HG02759 (cell line): ENCODE measurements around the gene CDH13.

ENCODE experiments used
- ATAC-seq: cut with Tn5 transposase; IDR thresholded peaks from one replicate; pipeline ENCODE4 v1.9.1; 2021; ENCODE audit warnings: mild to moderate bottlenecking, moderate library complexity; ENCODE audit not compliant: unreplicated experiment

CDH13 gene

DNA sequence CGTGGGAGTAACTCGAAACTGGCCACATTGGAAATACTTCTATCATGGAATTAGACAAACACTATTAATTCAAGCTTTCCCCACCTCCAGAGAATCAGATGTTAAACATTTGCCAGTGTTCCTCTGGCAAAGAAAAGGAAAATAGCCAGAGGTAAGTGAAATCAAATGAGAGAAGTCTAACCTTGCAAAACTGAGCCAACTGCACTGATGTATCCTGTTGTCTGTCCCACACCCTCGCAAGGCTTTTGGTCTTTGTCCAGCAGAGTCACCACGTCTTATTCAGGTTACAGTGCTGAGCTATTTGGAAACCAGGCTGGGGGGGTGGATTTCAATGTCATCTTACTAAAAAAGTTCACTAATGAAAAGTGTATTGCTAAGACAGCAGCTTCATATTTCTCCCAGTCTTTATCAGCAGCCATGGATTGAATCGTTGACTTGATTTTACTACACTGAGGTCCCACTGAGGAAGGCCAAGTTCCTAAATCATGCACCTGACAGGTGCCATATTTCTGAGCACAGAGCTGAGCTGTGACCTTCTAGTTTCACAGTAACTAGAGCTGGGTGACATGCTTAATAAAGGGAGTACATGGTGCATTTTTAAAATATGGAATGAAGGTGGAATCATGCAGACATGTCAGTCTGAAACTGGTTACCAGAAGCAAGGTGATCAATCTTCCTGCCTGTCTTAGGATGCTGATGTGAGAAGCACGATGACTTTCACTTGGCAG, 1095.9 kb downstream of the CDH13 start:
- no peak for ATAC-seq

DNA sequence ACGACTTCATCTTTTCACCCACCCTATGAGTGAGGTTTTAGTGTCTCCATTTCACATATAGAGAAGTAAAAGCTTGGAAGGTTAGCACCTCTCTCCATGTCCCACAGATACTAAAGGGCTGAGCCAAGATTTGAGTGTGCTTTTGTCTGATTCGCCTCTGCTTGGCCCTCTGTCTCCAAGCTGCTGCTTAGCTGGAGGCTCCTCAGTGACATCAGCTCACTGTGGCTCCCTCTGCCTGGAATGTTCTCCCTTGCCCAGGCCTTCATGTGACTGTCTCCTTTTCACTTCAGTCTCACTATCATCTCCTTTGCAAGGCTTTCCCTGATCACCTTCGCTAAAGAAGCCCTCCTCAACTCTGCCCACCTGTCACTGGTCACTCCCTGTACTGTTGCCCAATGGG, 1096.5 kb downstream of the CDH13 start:
- no peak for ATAC-seq

DNA sequence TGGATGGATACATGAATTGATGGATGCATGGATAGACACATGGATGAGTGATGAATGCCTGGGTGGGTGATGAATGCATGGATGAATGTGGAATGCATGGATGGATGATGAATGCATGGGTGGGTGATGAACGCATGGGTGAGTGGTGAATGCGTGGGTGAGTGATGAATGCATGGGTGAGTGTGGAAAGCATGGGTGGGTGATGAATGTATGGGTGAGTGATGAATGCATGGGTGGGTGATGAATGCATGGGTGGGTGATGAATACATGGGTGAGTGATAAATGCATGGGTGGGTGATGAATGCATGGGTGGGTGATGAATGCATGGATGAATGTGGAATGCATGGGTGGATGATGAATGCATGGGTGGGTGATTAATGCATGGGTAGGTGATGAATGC, 1097.1 kb downstream of the CDH13 start:
- no peak for ATAC-seq

DNA sequence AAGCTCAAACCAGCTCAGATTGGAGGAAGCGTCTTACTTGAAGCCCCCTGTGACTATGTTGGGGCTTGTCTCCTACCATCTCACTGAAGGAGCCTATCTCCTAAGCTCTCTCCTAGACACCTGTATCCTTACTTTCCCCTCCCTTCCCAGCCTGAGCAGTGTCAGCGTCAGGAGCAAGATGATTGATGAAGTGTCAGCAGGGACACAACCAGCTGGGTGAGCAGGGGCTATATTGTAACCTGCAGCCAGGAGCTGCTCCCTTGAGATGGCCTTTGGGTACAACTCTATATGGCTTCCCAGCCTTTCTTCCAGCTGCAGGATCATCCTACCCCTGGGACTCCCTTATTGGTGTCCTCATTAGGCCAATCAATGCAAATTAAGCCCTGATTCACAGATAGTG, 1097.8 kb downstream of the CDH13 start:
- no peak for ATAC-seq

DNA sequence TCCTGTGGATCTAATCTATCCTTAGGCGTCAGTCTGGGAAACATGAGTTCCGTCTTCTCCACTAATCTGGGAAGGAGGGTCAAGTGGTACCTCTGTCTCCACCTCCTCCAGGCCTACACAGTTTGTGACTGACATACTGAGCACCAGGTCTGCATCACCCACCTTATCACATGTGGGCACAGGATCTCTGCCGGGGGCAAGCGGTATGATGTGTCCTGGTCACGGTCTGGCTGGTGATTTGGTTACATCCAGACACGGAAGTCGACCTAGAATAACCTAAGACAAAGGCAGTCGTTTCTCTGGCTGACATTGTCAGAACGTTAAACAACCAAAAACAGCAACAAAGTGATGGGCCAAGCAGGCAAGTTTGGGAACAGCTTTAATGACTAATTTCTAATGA, 1098.5 kb downstream of the CDH13 start:
- ATAC-seq: no peak

DNA sequence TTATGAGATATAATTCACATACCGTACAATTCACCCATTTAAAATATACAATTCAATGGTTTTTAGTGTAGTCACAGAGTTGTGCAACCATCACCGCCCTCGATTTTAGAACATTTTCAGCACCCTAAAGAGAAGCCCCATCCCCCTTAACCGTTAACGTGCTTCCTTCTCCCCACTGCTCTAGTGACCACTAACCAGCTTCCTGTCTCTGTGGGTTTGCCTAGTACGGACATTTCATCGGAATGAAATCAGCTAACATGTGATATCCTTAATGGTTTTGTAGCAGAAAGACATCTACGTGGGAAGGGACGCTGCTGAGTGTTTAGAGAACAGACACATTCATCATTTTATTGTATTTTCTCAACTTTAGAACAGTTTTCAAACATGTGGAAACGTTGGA, 1100.2 kb downstream of the CDH13 start:
- no peak for ATAC-seq

DNA sequence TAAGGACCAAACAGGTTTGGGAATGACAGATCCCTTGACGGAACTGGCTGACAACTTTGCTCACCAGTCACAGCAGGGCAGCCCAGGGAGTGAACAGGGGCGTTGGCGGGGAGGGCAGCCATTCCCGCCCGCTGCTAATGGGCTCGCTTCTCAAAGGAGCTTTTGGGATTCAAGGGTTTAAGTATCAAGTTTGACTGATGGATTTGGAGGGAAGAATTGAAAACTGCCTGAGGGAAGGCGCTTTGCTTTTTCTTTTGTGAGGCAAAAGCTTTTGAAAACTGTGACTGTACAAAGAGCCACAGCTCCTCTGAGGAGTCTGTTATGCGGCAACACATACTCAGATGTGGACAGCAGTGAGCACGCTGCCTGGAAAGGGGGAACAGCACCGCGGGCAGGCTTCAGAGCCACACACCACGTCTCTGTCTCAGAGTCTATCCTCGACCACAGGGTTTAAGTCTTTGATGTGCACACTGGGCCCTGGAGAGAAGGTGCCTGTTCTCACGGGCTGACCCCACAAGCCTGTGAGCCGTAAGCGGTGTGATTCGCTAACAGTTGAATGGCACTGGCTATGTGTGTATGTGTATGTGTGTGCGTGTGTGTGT, 1101.1 kb downstream of the CDH13 start:
- ATAC-seq: no peak

DNA sequence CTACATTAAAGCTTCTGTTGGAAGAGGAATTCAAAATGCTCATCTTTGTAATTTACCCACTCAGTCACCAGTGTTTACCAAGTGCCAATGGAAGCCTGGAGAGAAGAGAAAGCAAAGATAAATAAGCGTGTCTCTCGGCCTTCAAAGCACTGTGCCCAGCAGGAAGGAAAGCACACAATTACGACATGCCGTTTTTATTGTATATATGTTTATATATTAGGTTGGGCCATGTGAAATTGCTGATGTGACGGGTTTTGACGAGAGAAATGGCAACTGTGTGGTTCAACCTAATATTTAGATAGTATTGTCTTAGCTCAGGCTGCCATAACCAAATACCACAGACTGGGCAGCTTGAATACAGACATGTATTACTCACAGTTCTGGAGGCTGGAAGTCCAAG, 1101.7 kb downstream of the CDH13 start:
- no peak for ATAC-seq

DNA sequence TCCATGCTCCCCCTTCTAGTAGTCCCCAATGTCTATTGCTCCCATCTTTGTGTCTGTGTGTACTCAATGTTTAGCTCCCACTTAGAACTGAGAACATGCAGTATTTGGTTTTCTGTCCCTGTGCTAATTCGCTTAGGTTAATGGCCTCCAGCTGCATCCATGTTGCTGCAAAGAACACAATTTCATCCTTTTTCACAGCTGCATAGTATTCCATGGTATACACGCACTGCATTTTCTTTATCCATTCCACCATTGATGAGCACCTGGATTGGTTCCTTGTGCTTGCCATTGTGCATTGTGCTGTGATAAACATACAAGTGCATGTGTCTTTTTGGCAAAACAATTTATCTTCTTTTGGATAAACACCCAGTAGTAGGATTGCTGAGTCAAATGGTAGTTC, 1104.0 kb downstream of the CDH13 start:
- no peak for ATAC-seq

DNA sequence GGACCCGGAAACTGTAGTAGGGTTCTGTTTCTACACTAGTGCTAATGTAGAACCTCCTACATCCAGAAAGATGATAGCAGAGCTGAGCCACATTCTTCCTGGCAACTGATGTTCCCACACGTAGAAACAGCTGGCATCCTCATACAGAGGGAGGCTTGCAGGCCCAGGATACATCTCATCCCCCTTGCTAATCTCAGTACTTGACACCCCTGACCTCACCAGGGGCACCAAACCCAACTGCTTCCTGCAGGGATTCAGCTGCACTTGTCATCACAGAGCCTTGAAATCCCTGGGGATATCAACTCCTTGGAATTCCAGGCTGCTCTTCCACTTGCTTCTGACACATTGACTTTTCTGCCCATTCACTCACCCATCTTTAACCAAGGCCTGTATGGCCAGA, 1105.8 kb downstream of the CDH13 start:
- no peak for ATAC-seq

DNA sequence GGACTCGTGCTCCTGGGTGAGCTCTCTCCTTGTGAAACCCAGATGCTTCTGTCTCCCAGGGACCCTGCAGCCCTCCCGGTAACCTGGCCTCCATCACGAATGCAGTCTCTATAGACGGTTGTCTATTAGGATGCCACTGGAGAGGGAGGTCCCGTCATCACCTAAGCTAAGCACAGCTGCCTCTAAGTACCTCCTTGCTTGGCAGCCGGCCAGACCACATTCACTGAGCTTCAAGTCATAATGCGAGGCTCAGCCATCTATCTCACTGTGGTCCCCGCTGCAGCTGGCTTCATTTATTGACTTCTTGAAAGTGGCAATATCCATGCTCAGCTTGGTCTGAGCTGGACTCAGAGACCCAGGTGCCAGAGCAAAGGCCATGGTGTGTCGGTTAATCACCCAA, 1106.5 kb downstream of the CDH13 start:
- ATAC-seq: no peak

DNA sequence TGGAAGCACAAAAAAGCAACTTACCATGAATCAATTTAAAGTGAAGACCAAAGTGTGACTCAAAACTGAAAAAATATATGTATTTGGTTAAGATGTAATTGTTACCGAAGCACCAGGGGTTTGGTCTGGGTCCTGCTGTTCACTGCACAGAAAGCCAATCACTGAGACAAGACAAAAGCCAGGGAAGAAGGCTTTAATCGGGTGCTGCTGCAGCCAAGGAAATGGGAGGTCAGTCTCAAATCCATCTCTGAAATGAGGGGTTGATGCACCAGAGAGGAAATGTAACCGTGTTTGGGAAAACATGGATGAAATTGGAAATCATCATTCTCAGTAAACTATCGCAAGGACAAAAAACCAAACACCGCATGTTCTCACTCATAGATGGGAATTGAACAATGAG, 1107.4 kb downstream of the CDH13 start:
- ATAC-seq: no peak

DNA sequence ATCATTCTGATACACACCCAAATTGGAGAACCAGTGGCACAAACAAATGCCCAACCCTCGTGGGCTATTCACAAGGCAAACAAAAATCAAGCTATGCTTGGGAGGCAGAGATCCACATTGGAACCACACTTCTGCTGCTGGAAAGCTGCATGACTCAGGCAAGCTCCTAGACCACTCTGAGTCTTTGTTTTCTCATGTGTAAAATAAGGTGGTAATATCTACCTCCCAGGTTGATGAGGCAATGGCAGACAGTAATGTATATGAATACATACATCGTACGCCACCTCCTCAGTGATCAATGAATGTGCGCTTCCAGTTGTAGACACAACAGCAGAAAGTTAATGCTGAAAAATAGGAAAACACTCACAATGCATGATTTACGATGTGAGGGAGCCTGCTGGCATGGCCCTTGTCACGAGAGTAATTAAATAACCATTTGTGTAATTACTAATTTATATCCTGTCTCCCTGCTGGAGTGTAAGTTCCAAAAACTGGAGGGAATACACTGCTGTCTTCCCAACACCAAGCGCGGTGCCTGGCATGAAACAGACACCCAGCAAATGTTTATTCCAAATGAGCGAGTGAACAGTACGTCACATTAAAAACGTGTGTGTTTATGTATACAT, 1111.1 kb downstream of the CDH13 start:
- no peak for ATAC-seq

DNA sequence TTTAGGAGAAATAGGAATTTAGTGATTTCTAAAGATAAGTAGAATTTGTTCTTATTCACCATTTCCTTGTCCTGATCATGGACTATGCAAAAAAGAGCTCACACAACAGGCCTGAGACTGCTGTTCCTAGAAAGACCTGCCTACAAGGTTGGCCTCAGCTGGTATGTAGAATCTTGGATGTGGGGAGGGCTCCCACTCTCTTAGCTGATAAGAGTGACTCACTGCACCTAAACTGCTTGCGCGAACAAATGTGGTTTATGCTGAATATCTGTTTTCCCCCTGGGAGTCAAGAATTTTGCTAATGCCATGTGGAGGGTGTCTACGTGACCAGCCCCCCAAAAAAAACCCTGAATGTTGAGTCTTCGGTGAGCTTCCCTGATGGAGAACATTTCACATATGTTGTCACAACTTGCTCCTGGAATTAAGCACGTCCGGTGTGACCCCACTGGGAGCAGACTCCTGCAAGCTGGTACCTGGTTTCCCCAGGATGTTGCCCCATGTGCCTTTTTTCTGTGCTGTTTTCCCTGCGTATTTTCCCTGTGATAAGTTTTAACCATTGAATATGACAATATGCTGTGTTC, 1112.2 kb downstream of the CDH13 start:
- ATAC-seq: no peak

DNA sequence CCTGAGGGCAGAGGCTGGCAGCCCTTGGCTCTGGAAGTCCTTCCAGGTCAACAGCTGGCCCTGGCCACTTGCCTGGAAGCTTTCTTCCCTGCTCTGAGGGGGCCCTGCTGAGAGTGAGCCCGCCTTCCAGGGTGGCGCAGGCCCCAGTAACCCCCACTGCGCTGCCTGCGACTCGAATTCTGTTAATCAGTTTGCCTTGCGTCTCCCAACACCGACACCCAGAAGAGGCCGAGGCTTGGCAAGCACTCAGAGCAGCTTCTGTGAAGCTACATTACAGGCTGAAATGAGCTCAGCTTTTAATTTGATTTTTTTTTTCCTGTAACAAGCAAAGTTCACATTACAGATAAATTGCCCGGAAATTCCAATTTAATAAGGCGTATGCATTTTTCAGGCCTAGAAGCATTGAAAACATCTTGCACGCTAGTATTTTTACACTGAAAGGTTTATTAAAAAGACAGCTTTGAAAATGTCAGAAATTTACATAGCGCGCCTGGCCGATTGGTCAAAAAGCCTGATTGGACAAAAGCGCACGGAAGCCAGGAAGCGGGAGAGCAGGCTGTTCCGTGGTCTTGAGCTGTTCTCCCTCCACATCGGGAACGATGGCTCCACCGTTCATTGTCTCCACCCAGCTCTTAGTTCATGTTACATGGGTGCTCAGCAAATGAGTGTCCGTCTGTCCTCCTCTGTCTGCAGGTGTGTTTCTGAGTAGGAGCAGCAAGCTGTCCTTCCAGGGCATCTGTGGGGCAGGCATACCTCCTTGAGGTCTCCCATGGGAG, 1115.5 kb downstream of the CDH13 start:
- no peak for ATAC-seq

DNA sequence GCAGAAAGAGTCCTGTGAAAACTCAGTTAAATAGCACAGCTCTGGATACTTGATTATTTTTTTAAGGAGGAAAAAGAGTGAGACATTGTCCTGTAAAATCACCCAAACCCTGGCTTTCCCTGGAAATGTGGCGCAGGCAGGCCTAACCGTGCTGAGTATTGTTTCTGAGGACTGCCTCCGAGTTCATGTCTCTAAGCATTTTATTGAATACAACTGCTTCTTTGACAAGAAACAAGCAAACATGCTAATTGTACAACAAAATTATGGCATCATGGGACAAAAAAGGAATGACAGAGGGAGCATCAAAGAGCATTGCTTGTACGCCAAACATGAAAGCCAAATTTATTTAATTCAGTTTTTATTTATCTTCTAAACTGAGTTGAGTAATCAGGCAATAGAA, 1116.5 kb downstream of the CDH13 start:
- no peak for ATAC-seq

DNA sequence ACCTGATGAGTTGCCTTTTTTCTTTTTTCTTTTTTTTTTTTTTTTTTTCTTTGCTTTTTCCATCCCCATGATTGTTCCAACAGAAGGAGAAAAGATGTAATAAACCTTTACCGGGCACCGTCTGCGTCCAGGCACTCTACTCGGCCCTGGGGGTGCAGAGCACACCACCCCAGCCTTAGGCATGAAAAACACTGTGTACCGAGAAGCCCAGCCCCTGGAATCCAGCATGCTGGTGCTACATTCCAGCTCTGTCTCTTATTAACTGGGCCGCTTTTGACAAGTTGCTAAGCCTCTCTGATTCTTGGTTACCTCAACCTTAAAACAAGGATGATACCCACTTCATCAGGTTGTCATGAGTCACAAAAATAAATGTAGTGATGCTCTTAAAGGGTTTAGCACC, 1117.0 kb downstream of the CDH13 start:
- no peak for ATAC-seq

DNA sequence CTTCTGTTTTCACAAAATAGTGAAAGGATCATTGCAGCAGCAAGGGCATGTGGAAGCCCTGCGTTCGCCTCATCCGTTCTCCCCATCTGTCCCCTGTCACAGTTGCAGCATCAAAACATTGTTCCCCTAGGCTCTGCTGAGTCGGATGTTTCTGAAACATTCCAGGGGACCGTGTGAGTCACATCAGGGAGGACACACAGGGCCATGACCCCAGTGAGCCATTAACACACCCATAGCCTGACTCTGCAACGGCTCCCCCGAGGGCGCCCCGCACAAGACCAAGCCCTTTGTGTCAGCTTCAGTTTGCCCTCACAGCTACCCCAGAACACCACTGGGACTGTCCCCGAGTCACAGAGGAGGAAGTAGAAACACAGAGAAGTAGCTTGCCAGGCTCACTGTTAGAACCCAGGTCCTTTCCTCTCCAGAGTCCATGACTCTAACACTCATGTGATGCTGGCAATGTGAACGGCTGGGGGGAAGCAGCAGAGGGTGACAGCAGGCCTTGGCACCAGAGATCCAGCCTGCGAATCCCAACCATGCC, 1117.7 kb downstream of the CDH13 start:
- no peak for ATAC-seq

DNA sequence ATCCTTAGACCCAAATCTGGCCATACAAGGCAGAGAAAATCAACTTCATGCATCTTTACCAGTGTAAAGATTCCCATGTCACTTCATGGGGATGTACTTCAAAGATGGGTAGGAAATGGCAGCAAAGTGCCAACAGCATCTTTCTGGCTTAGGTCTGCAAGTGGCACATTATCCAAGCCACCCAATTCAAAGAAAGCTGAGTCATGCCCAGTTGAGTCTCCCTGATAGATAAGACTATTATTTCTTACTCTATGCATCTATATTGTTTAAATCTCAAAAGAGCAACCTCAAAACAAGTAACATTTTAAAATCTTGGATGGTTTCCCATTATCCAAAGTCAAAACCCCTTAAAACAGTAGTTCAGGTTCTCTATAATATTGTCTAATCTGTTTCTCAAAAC, 1119.8 kb downstream of the CDH13 start:
- no peak for ATAC-seq

DNA sequence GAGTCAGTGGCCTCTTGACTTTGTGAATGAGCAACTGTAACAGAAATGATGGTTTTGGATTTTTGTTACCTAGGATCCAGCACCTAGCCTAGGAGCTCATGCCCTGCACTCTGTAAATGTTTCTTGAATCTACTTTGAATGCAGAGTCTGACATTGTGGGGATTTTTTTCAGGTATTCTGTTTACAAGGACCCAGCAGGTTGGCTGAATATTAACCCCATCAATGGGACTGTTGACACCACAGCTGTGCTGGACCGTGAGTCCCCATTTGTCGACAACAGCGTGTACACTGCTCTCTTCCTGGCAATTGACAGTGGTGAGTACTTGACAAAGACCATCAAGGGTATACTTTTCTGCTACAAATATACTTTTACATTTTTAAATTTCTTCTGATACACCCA, 1121.2 kb downstream of the CDH13 start:
- ATAC-seq: no peak

DNA sequence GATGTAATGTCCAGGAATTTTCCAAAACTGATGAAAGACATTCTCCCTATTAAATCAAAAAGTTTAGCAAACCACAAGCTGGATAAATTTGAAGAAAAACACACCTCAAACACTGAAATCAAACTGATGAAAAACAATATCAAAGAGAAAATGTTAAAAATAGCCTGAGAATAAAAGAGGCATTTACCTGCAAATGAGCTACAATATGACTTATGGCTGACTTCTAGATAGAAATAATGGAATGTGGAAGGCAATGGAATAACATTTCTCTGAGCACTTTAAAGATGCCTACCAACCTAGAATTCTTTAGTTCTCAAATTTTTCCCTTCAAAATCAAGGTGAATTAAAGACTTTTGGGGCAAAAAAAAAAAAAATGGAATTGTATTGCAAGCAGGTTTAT, 1128.6 kb downstream of the CDH13 start:
- ATAC-seq: no peak
